Liver (tissue), 9 donors: ENCODE measurements around the gene SPDEF. TPM values are rescaled to one million over a fixed set of nuclear protein-coding genes. Genes with fewer than 3 reads are reported as not detected.

Experiments
- DNase-seq: peaks from one replicate; pipeline ENCODE4 v3.0.0-alpha.2; 2017; ENCODE audit warnings: low spot score
- H3K27ac ChIP-seq, 2 donors: one replicate each; pipeline ENCODE4 v1.7.0; 2013; ENCODE audit warnings: inconsistent platforms in 2 of 2, low read length in 2 of 2, control low read depth in 1 of 2, low read depth in 1 of 2, mild to moderate bottlenecking in 1 of 2
- H3K27me3 ChIP-seq, 4 donors: one replicate each; pipeline versions ENCODE4 v1.6.1 to v1.7.0; 2013; ENCODE audit warnings: low read length in 3 of 4, inconsistent platforms in 1 of 4, mild to moderate bottlenecking in 1 of 4, moderate library complexity in 1 of 4; ENCODE audit not compliant: control insufficient read depth in 4 of 4, insufficient read depth in 4 of 4
- H3K36me3 ChIP-seq, 4 donors: one replicate each; pipeline versions ENCODE4 v1.6.1 to v1.7.0; 2013; ENCODE audit warnings: low read length in 3 of 4, mild to moderate bottlenecking in 3 of 4, low read depth in 1 of 4, moderate library complexity in 1 of 4; ENCODE audit not compliant: control insufficient read depth in 4 of 4, insufficient read depth in 3 of 4
- H3K4me1 ChIP-seq, 4 donors: one replicate each; pipeline versions ENCODE4 v1.6.1 to v1.7.0; 2013; ENCODE audit warnings: low read length in 3 of 4, mild to moderate bottlenecking in 3 of 4, moderate library complexity in 1 of 4; ENCODE audit not compliant: control insufficient read depth in 4 of 4, insufficient read depth in 4 of 4
- H3K4me3 ChIP-seq, 3 donors: one replicate each; pipeline versions ENCODE4 v1.6.1 to v1.7.0; 2013; ENCODE audit warnings: low read length in 3 of 3, control low read depth in 1 of 3, low read depth in 1 of 3, mild to moderate bottlenecking in 1 of 3
- H3K9ac ChIP-seq, 2 donors: one replicate each; pipeline ENCODE4 v1.7.0; 2013; ENCODE audit warnings: low read length in 2 of 2, mild to moderate bottlenecking in 2 of 2, moderate library complexity in 2 of 2, control low read depth in 1 of 2, low read depth in 1 of 2
- H3K9me3 ChIP-seq, 4 donors: one replicate each; pipeline versions ENCODE4 v1.6.1 to v1.7.0; 2013; ENCODE audit warnings: low read length in 3 of 4; ENCODE audit not compliant: control insufficient read depth in 4 of 4
- EGR1 ChIP-seq, 2 donors: IDR thresholded peaks; 2 replicates each; pipeline ENCODE4 v1.6.1; 2016 to 2018; ENCODE audit warnings: antibody characterized with exemption in 2 of 2, low read depth in 2 of 2
- FOXA1 ChIP-seq: IDR thresholded peaks from 2 replicates; pipeline ENCODE4 v1.6.1; 2016; ENCODE audit warnings: antibody characterized with exemption
- GABPA ChIP-seq, 2 donors: IDR thresholded peaks in 1 of 2; conservative IDR thresholded peaks in 1 of 2; 2 replicates each; pipeline ENCODE4 v1.6.1; 2016; ENCODE audit warnings: antibody characterized with exemption in 2 of 2, mild to moderate bottlenecking in 1 of 2, moderate library complexity in 1 of 2
- HNF4A ChIP-seq, 2 donors: conservative IDR thresholded peaks; 2 replicates each; pipeline ENCODE4 v1.6.1; 2016; ENCODE audit warnings: antibody characterized with exemption in 2 of 2, mild to moderate bottlenecking in 2 of 2
- HNF4G ChIP-seq: IDR thresholded peaks from 2 replicates; pipeline ENCODE4 v1.6.1; 2016; ENCODE audit warnings: antibody characterized with exemption
- RAD21 ChIP-seq, 2 donors: IDR thresholded peaks; 2 replicates each; pipeline ENCODE4 v1.6.1; 2016; ENCODE audit warnings: antibody characterized with exemption in 2 of 2, mild to moderate bottlenecking in 2 of 2
- RXRA ChIP-seq, 2 donors: IDR thresholded peaks; 2 replicates each; pipeline ENCODE4 v1.6.1; 2017 to 2018; ENCODE audit warnings: antibody characterized with exemption in 2 of 2, mild to moderate bottlenecking in 1 of 2
- SP1 ChIP-seq: IDR thresholded peaks from 2 replicates; pipeline ENCODE4 v1.6.1; 2018; ENCODE audit warnings: antibody characterized with exemption, mild to moderate bottlenecking
- TAF1 ChIP-seq: conservative IDR thresholded peaks from 2 replicates; pipeline ENCODE4 v1.6.1; 2016; ENCODE audit warnings: antibody characterized with exemption, mild to moderate bottlenecking
- YY1 ChIP-seq: IDR thresholded peaks from 2 replicates; pipeline ENCODE4 v1.6.1; 2016; ENCODE audit warnings: antibody characterized with exemption, mild to moderate bottlenecking
- WGBS: extraction: QIAGEN DNeasy Blood & Tissue Kit; methylation state at CpG from one replicate; pipeline ENCODE4 v1.1.7; 2013; 5-methylcytosine and 5-hydroxymethylcytosine counted together
- polyA plus RNA-seq, 2 donors: library from polyadenylated mRNA; stranded (reverse) in 1 of 2; unstranded in 1 of 2; fragments of 200-250 nt in 1 of 2; fragments of >200 nt in 1 of 2; fragmentation: Nextera tagmentation in 1 of 2; extraction: Ambion mirVana in 1 of 2; gene quantifications; one replicate each; pipeline versions ENCODE4 v1.2.1 to v1.2.3, GENCODE V29; 2013 to 2015
- total RNA-seq, 2 donors: library from RNA; depleted of rRNA; stranded (reverse); fragments of >200 nt; gene quantifications; one replicate each; pipeline ENCODE4 v1.2.3, GENCODE V29; 2014
- TF ChIP-seq, protein P1 (sequence below): IDR thresholded peaks from 2 replicates; pipeline ENCODE4 v1.6.1; 2016; ENCODE audit warnings: antibody characterized with exemption, mild to moderate bottlenecking
- TF ChIP-seq, protein P2 (sequence below): IDR thresholded peaks from 2 replicates; pipeline ENCODE4 v1.6.1; 2016; ENCODE audit warnings: antibody characterized with exemption
- TF ChIP-seq, protein P3 (sequence below): IDR thresholded peaks from 2 replicates; pipeline ENCODE4 v1.6.1; 2016; ENCODE audit warnings: antibody characterized with exemption
- TF ChIP-seq, protein P4 (sequence below): IDR thresholded peaks from 2 replicates; pipeline ENCODE4 v1.6.1; 2016; ENCODE audit warnings: antibody characterized with exemption
- donor health status: healthy.
- donor health status: healthy.
- donor health status: healthy.
- donor health status: healthy.
- donor health status: healthy.

The SPDEF gene
- total and polyA plus RNA-seq, 4 donors: 0.05 to 0.09 TPM; not detected in 2

DNA sequence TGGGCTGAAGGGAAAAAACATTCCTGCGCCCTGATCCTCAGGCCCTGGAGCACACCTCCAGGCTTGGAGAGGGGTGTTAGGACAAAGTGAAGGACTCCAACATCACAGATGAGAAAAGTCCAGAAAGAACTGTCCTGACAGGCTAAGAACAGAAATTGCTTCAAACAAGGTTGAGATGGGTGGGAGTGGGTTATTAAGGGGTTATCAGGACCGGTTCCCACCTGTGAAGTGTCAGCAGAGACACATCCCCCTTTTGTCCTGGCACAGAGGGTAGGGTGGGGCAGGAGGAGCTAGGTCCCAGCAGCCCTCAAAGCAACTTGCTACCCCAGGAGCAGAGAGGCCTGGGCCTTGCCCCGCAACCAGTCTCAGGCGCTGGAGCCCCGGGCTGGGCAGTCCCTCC lies 3.5 kb downstream of the SPDEF start (continued):
- TF ChIP-seq, protein P1, sequence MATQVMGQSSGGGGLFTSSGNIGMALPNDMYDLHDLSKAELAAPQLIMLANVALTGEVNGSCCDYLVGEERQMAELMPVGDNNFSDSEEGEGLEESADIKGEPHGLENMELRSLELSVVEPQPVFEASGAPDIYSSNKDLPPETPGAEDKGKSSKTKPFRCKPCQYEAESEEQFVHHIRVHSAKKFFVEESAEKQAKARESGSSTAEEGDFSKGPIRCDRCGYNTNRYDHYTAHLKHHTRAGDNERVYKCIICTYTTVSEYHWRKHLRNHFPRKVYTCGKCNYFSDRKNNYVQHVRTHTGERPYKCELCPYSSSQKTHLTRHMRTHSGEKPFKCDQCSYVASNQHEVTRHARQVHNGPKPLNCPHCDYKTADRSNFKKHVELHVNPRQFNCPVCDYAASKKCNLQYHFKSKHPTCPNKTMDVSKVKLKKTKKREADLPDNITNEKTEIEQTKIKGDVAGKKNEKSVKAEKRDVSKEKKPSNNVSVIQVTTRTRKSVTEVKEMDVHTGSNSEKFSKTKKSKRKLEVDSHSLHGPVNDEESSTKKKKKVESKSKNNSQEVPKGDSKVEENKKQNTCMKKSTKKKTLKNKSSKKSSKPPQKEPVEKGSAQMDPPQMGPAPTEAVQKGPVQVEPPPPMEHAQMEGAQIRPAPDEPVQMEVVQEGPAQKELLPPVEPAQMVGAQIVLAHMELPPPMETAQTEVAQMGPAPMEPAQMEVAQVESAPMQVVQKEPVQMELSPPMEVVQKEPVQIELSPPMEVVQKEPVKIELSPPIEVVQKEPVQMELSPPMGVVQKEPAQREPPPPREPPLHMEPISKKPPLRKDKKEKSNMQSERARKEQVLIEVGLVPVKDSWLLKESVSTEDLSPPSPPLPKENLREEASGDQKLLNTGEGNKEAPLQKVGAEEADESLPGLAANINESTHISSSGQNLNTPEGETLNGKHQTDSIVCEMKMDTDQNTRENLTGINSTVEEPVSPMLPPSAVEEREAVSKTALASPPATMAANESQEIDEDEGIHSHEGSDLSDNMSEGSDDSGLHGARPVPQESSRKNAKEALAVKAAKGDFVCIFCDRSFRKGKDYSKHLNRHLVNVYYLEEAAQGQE: no peak
- TF ChIP-seq TAF1 (no peak), HNF4A (conservative IDR thresholded peaks at IDR 0.05) (no peak), RAD21 (IDR thresholded peaks at IDR 0.05) (no peak)

DNA sequence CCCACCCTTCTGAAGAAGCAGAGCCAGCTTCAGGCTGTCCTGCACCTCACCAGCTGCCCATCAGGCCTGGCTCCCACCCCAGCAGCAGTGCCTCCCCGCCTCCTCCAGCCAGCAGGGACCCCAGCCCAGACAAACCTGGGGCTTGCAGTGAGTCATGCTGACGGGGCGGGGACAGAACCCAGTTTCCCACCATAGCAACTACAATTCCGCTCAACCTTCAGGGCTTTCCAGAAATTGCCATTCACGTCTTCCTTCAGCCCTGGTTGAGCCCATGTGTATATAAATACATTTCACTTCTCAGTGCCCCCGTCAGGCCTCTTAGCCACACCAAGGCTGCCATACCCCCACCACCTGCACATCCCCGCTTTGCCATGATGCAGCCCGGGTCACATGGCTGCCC lies 4.4 kb downstream of the SPDEF start:
- Histone ChIP-seq H3K4me1 (peaks cover 4 to 12% (median 4%) of the 10 kb centered on the region in 4 donors), H3K9ac (no peak overlapping the region), H3K36me3 (no peaks in the 10 kb centered on the region), H3K27me3 (no peaks in the 10 kb centered on the region), H3K4me3 (no peak overlapping the region), H3K27ac (no peak overlapping the region), H3K9me3 (no peaks in the 10 kb centered on the region)
- TF ChIP-seq SP1 (no peak), RXRA (IDR thresholded peaks at IDR 0.05) (no peak), EGR1 (IDR thresholded peaks at IDR 0.05; ENCODE audit: low read depth in 2 of 2) (no peak), GABPA (IDR thresholded peaks at IDR 0.05 in 1 of 2, conservative IDR thresholded peaks at IDR 0.05 in 1 of 2) (no peak), YY1 (no peak), HNF4A (conservative IDR thresholded peaks at IDR 0.05) (no peak), HNF4G (no peak), RAD21 (IDR thresholded peaks at IDR 0.05) (no peak), FOXA1 (no peak)
- TF ChIP-seq, protein P2, sequence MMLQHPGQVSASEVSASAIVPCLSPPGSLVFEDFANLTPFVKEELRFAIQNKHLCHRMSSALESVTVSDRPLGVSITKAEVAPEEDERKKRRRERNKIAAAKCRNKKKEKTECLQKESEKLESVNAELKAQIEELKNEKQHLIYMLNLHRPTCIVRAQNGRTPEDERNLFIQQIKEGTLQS: no peak
- TF ChIP-seq, protein P1: no peak
- TF ChIP-seq, protein P3, sequence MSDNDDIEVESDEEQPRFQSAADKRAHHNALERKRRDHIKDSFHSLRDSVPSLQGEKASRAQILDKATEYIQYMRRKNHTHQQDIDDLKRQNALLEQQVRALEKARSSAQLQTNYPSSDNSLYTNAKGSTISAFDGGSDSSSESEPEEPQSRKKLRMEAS: no peak
- TF ChIP-seq, protein P4, sequence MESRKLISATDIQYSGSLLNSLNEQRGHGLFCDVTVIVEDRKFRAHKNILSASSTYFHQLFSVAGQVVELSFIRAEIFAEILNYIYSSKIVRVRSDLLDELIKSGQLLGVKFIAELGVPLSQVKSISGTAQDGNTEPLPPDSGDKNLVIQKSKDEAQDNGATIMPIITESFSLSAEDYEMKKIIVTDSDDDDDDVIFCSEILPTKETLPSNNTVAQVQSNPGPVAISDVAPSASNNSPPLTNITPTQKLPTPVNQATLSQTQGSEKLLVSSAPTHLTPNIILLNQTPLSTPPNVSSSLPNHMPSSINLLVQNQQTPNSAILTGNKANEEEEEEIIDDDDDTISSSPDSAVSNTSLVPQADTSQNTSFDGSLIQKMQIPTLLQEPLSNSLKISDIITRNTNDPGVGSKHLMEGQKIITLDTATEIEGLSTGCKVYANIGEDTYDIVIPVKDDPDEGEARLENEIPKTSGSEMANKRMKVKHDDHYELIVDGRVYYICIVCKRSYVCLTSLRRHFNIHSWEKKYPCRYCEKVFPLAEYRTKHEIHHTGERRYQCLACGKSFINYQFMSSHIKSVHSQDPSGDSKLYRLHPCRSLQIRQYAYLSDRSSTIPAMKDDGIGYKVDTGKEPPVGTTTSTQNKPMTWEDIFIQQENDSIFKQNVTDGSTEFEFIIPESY: no peak
- 94% methylated on average over 8 of the region's 8 CpGs for WGBS
- no peak for DNase-seq
